GM19328 (cell line): Measurements from ENCODE around the gene BTRC.
A peak's percentile ranks its signal among the peaks of the same experiment; 100 is the strongest.
"Not testable (repeated sequence)": the region's sequence is repeated elsewhere in the genome, so short reads cannot be mapped to it uniquely, and the experiment has no call there.

Source experiments
- ATAC-seq: cut with Tn5 transposase; IDR thresholded peaks from one replicate; pipeline ENCODE4 v1.9.1; 2021; ENCODE audit warnings: mild to moderate bottlenecking, moderate library complexity; ENCODE audit not compliant: unreplicated experiment

The BTRC gene

DNA sequence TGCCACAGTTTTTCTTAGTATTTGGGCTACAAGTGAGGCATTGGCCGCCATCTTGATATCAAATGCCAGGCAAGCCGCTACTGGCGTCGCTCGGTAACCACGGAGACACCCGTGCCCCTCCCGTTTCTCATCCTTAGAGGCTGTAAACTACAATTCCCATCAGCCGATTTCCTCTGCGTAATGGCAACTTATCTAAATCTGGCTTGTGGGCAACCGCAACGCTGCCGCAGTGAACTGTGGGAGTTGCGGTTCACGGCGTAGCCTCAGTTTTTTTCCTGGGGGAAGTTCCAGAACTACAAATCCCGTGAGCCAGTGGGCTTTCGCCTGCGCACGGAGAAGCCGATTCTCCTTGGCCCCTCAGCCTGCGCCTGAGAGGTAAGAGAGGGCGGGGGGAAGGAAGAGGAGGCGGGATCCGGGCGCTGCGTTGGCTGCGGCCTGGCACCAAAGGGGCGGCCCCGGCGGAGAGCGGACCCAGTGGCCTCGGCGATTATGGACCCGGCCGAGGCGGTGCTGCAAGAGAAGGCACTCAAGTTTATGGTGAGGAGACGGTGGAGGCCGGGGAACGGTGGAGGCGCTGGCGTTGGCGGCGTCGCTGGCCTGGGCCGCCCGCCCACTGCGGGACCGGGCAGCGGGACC, at the start of gene BTRC:
TSS of gene BTRC (plus strand) at position 474 of the 636 bp plus-strand sequence. CDS start at position 490, 16 bp downstream.
- peak; percentile 97 for ATAC-seq

DNA sequence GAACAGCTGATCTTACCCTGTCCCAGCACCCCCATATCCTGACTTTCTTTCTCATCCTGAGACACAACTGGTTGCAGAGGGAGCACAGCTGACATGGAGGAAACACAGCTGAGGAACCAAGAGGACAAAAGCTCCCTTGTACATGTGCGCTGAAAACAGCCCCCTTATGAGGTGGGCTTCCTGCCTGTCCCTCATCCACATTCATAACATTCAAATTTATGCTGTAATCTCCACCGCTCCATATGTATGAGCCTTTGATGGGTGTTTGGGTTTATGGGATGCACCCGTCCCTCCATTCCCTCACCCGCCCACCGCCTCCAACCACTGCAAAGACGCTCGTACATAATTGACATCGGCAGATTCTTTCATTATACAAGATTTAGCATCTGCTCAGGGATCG, 49.6 kb upstream of the BTRC start:
- no peak for ATAC-seq

- ATAC-seq: no peak
Observed at GRCh38 chr10:101305320-101306241, 48.4 kb upstream of the BTRC start.

GRCh38 chr10:101308051-101308450, 45.9 kb upstream of the BTRC start:
- no peak for ATAC-seq

- ATAC-seq: no peak
Observed at GRCh38 chr10:101310529-101311184, 43.3 kb upstream of the BTRC start.

- ATAC-seq: no peak
Observed at GRCh38 chr10:101311185-101312066, 42.5 kb upstream of the BTRC start.

DNA sequence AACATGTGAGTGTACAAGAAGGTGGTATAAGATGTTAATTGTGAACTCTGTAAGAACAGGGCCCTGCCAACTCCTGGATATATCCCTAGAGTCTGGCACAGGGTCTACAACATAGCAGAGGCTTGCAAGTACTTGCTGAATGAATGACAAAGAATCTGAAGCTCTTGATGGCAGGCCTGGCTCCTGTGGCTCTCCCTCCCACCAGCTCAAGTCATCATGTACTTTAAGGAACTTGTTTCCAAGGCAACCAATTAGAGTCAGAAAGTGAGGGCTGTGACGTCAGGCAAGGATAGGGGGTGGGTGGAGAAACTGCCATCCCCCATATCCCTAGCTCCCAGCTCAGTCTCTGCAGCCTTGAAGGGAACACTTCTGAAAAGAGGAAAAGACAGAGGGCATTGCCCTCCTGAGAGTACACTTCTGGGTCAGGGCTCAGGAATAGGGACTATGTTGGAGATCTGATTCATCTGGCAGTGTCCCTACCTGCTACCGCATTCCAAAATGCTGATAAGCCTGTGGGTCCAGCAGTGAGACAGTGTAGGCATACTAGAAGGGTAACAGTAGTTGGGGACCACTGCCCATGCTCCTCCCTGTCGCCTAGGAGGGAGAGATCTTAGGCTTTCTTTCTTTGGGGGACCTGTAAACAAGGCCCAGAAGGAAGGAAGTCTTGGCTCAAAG, 34.6 kb upstream of the BTRC start:
- ATAC-seq: no peak

DNA sequence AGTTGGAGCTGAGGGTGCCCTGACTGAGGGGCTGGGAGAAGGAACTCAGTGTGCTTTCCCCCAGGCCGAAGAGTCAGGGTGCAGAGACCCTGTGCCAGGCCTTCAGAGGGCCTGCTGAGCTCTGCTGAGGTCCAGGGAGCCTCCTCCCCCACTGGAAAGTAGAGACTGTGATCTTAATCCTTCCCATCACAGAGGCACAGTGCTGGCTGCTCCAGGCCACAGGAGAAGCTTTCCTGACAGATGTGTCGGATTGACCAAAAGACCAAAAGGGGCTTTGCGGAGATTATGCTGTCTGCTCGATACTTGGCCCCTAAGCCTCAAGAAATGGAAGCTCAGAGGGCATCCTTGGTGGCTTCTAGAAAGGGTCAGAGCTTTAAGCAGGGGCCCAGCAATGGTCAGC, 32.9 kb upstream of the BTRC start:
- ATAC-seq: no peak

GRCh38 chr10:101322266-101323108, 31.5 kb upstream of the BTRC start:
- ATAC-seq: no peak

DNA sequence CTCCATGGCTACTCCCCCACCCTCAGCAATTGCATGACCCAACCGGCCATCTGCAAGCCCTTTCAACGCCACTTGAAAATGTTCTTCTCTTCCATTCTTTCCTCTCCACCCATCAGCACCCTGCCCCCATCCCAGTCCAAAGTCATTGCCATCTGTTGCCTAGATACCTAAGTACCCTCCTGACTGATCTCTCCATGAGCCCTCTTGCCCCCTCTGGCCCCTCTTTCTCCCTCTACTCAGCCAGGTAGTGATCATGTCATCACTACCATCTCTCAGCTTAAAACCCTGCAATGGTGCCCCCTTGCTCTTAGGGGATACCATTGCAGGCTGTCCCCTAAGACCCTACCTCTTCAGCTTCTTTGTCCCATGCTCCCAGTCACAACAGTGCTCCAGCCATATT, 30.5 kb upstream of the BTRC start:
- ATAC-seq: no peak

- ATAC-seq: not testable (repeated sequence)
Observed at GRCh38 chr10:101327454-101327853, 26.5 kb upstream of the BTRC start.

DNA sequence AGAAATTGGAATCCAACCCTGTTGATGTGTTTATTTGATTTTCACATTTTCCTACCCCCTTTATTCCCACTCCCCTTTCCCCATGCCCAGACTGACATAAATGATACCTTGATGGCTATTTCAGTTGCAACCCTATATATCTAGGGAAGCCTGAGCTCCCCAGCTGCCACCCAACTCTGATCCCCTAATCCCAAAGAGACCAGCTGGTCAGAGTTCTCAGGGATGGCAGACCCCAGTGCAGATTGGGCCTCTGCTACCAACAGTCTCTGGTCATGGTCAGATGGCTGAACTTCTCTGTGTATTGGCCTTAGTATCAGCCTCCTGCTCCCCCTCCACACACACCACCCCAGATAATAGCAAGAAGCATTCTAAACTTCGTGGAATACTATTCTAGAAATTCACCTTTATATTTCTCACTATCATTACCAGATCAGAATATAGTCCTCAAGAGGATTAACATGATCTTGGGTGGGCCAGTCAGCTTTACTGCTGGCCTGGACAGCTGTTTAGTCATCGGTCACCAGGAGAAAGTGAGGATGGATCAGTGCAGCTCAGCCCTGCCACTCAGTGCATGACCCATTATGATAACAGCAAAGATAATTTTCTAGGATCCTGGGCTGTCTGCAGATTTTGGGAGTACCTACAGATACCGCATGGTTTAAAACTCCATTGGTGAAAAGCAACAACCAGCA, 24.5 kb upstream of the BTRC start:
- no peak for ATAC-seq

GRCh38 chr10:101330231-101330630, 23.7 kb upstream of the BTRC start:
- ATAC-seq: no peak

GRCh38 chr10:101330631-101331225, 23.2 kb upstream of the BTRC start:
- no peak for ATAC-seq

DNA sequence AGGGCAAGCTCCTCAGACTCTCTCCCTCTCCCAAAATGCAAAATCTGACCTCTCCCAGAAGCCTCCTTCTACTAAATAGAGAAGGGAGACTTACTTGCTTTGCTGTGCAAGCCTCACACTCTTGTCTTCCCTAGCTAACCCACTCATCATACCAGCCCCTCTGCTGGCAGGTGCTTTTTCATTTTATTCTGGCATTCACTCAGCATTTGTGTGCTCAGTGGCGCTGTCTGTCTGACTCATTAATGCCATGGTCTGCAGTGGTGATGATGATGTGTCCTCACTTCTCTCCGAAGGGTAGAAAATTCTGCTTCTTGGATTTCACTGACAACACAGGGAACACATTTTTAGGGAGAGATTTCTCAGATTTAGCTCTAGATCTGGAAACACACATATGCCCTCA, 22.0 kb upstream of the BTRC start:
- no peak for ATAC-seq

DNA sequence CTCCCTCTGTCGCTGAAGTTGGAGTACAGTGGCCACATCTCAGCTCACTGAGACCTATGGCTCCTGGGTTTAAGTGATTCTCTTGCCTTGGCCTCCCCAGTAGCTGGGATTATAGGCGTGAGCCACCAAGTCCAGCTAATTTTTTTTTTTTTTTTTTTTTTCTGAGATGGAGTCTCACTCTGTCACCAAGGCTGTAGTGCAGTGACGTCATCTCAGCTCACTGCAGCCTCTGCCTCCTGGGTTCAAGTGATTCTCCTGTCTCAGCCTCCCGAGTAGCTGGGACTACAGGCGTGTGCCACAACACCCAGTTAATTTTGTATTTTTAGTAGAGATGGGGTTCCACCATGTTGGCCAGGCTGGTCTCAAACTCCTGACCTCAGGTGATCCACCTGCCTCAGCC, 19.7 kb upstream of the BTRC start:
- not testable (repeated sequence) for ATAC-seq

GRCh38 chr10:101336382-101336781, 17.6 kb upstream of the BTRC start:
- no peak for ATAC-seq

- ATAC-seq: no peak
Observed at GRCh38 chr10:101337836-101338235, 16.1 kb upstream of the BTRC start.
